Endodermal cell (in vitro differentiated cells): ENCODE measurements around the gene NFATC2IP. TPM values are rescaled to one million over a fixed set of nuclear protein-coding genes. Genes with fewer than 3 reads are reported as not detected.

ENCODE experiments used
- DNase-seq: peaks from one replicate; pipeline ENCODE4 v3.0.0-alpha.2; 2017
- H3K27ac ChIP-seq: 2 replicates; pipeline ENCODE4 v1.5.1; 2013; ENCODE audit warnings: mild to moderate bottlenecking, low read depth, low read length, moderate library complexity
- H3K27me3 ChIP-seq: 2 replicates; pipeline ENCODE4 v1.6.1; 2013; ENCODE audit warnings: mild to moderate bottlenecking, low read length, moderate library complexity; ENCODE audit not compliant: insufficient read depth, control insufficient read depth, poor library complexity, severe bottlenecking
- H3K36me3 ChIP-seq: 2 replicates; pipeline ENCODE4 v1.7.0; 2013; ENCODE audit warnings: mild to moderate bottlenecking, low read length, moderate library complexity; ENCODE audit not compliant: control insufficient read depth, insufficient read depth
- H3K4me1 ChIP-seq: one replicate; pipeline ENCODE4 v1.7.0; 2013; ENCODE audit warnings: low read length; ENCODE audit not compliant: control insufficient read depth, insufficient read depth
- H3K4me3 ChIP-seq: 2 replicates; pipeline ENCODE4 v1.5.1; 2013; ENCODE audit warnings: mild to moderate bottlenecking, low read length, moderate library complexity
- H3K9ac ChIP-seq: 2 replicates; pipeline ENCODE4 v1.6.1; 2013; ENCODE audit warnings: mild to moderate bottlenecking, low read length, moderate library complexity; ENCODE audit not compliant: poor library complexity, severe bottlenecking; ENCODE audit errors: extremely low read depth
- H3K9me3 ChIP-seq: 2 replicates; pipeline ENCODE4 v1.6.1; 2013; ENCODE audit warnings: mild to moderate bottlenecking, low read length, moderate library complexity; ENCODE audit not compliant: control insufficient read depth
- H3K27ac Mint-ChIP-seq: 2 replicates; pipeline ENCODE4 v1.8.0; 2020; ENCODE audit warnings: mixed read lengths
- H3K27me3 Mint-ChIP-seq: 2 replicates; pipeline ENCODE4 v1.8.0; 2021; ENCODE audit warnings: mild to moderate bottlenecking, mixed read lengths; ENCODE audit not compliant: insufficient read depth
- H3K36me3 Mint-ChIP-seq: 2 replicates; pipeline ENCODE4 v1.8.0; 2020; ENCODE audit warnings: low read depth, mixed read lengths
- H3K4me1 Mint-ChIP-seq: 2 replicates; pipeline ENCODE4 v1.8.0; 2020; ENCODE audit warnings: mixed read lengths
- H3K4me3 Mint-ChIP-seq: 2 replicates; pipeline ENCODE4 v1.8.0; 2020; ENCODE audit warnings: mild to moderate bottlenecking, moderate library complexity, mixed read lengths
- H3K9me3 Mint-ChIP-seq: 2 replicates; pipeline ENCODE4 v1.8.0; 2020; ENCODE audit warnings: mild to moderate bottlenecking, mixed read lengths
- WGBS, 2 experiments: methylation state at CpG; one replicate each; pipeline versions ENCODE4 v1.1.5 to v1.1.7; 2013; ENCODE audit warnings: missing lambda C conversion rate in 2 of 2, mixed read lengths in 1 of 2; ENCODE audit not compliant: insufficient coverage in 1 of 2, insufficient read length in 1 of 2; 5-methylcytosine and 5-hydroxymethylcytosine counted together
- total RNA-seq, 2 donors: library from RNA; stranded (reverse); fragmentation: NEBNext Ultra II Directional in 1 of 2; extraction: Animal tissue kit (Norgen Biotek cat#: 25700) in 1 of 2; gene quantifications; 2 replicates in 1 of 2; 3 replicates in 1 of 2; pipeline ENCODE4 v1.2.1, GENCODE V29; 2021
- TF ChIP-seq, protein P1 (sequence below): fragments of 200-600 bp; sonication (generic); conservative IDR thresholded peaks from 2 replicates; pipeline ENCODE4 v1.5.0; 2021; ENCODE audit warnings: antibody characterized with exemption, mild to moderate bottlenecking

Gene NFATC2IP
- total RNA-seq, 2 donors from 2014 or later, result 63.7 to 65.4 TPM

- H3K36me3 ChIP-seq, result no peaks in the 10 kb centered on the region
- no peaks in the 10 kb centered on the region for H3K27me3 ChIP-seq
- TF ChIP-seq, protein P1, sequence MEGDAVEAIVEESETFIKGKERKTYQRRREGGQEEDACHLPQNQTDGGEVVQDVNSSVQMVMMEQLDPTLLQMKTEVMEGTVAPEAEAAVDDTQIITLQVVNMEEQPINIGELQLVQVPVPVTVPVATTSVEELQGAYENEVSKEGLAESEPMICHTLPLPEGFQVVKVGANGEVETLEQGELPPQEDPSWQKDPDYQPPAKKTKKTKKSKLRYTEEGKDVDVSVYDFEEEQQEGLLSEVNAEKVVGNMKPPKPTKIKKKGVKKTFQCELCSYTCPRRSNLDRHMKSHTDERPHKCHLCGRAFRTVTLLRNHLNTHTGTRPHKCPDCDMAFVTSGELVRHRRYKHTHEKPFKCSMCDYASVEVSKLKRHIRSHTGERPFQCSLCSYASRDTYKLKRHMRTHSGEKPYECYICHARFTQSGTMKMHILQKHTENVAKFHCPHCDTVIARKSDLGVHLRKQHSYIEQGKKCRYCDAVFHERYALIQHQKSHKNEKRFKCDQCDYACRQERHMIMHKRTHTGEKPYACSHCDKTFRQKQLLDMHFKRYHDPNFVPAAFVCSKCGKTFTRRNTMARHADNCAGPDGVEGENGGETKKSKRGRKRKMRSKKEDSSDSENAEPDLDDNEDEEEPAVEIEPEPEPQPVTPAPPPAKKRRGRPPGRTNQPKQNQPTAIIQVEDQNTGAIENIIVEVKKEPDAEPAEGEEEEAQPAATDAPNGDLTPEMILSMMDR, result no peak
- no peak within 1 kb of the TSS for H3K9ac ChIP-seq
- 93 to 96% methylated on average over 3 to 8 of the region's 10 CpGs for WGBS, 2 experiments
- H3K27me3 Mint-ChIP-seq, result peaks cover 12% of the 10 kb centered on the region
- no peak within 1 kb of the TSS for H3K4me3 ChIP-seq
- peak within 1 kb of the TSS; percentile 44 for H3K27ac ChIP-seq
- DNase-seq, result no peak
- no peaks in the 10 kb centered on the region for H3K9me3 Mint-ChIP-seq
- H3K36me3 Mint-ChIP-seq, result no peaks in the 10 kb centered on the region
- H3K4me1 Mint-ChIP-seq, result peaks cover 6% of the 10 kb centered on the region
- no peaks in the 10 kb centered on the region for H3K9me3 ChIP-seq
- H3K4me3 Mint-ChIP-seq, result no peak within 1 kb of the TSS
- no peaks in the 10 kb centered on the region for H3K4me1 ChIP-seq
- peak within 1 kb of the TSS; percentile 69 for H3K27ac Mint-ChIP-seq
Measured at GRCh38 chr16:28931801-28932225, 18.9 kb upstream of the NFATC2IP start, which contains the start of gene CD19. TSS of gene CD19 (plus strand) at chr16:28931971. CDS start at chr16:28932001, 30 bp downstream.

- H3K4me1 Mint-ChIP-seq, result peaks cover 6% of the 10 kb centered on the region
- no peaks in the 10 kb centered on the region for H3K9me3 Mint-ChIP-seq
- no peaks in the 10 kb centered on the region for H3K27me3 ChIP-seq
- no peak for DNase-seq
- no peak overlapping the region for H3K9ac ChIP-seq
- no peak overlapping the region for H3K27ac ChIP-seq
- no peak overlapping the region for H3K4me3 Mint-ChIP-seq
- H3K27me3 Mint-ChIP-seq, result peaks cover 12% of the 10 kb centered on the region
- no peak overlapping the region for H3K4me3 ChIP-seq
- no peaks in the 10 kb centered on the region for H3K9me3 ChIP-seq
- no peaks in the 10 kb centered on the region for H3K36me3 Mint-ChIP-seq
- H3K27ac Mint-ChIP-seq, result peak overlapping the region; percentile 32
- H3K4me1 ChIP-seq, result no peaks in the 10 kb centered on the region
- no peaks in the 10 kb centered on the region for H3K36me3 ChIP-seq
- TF ChIP-seq, protein P1, result no peak
- 92% methylated on average over 9 to 20 of the region's 20 CpGs for WGBS, 2 experiments
Measured at GRCh38 chr16:28932339-28933141, 18.2 kb upstream of the NFATC2IP start.

DNA sequence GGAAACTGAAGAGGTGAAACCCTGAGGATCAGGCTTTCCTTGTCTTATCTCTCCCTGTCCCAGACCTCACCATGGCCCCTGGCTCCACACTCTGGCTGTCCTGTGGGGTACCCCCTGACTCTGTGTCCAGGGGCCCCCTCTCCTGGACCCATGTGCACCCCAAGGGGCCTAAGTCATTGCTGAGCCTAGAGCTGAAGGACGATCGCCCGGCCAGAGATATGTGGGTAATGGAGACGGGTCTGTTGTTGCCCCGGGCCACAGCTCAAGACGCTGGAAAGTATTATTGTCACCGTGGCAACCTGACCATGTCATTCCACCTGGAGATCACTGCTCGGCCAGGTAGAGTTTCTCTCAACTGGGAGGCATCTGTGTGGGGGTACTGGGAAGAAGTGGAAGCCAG lies 17.6 kb upstream of the NFATC2IP start:
- no peak overlapping the region for H3K27ac ChIP-seq
- no peak for DNase-seq
- no peak overlapping the region for H3K9ac ChIP-seq
- Mint-ChIP-seq H3K4me1 (peaks cover 6% of the 10 kb centered on the region), H3K9me3 (no peaks in the 10 kb centered on the region), H3K27ac (no peak overlapping the region), H3K36me3 (no peaks in the 10 kb centered on the region), H3K4me3 (no peak overlapping the region), H3K27me3 (peaks cover 10% of the 10 kb centered on the region)
- H3K4me1 ChIP-seq, result no peaks in the 10 kb centered on the region
- no peaks in the 10 kb centered on the region for H3K27me3 ChIP-seq
- WGBS, 2 experiments, result 84 to 88% methylated on average over 7 to 8 of the region's 8 CpGs
- no peaks in the 10 kb centered on the region for H3K9me3 ChIP-seq
- TF ChIP-seq, protein P1, result no peak
- no peak overlapping the region for H3K4me3 ChIP-seq
- H3K36me3 ChIP-seq, result no peaks in the 10 kb centered on the region
